Suprapubic skin (tissue), 4 donors: Measurements from ENCODE around the gene GPRC5A.

ENCODE experiments used
- EP300 ChIP-seq: sonication (generic); formaldehyde crosslinking; IDR thresholded peaks from one replicate; pipeline ENCODE4 v1.6.1; 2017; ENCODE audit warnings: antibody characterized with exemption
- POLR2A ChIP-seq, 2 donors: fragments of 450-650 bp; IDR thresholded peaks; one replicate each; pipeline ENCODE4 v1.6.1; 2017; ENCODE audit warnings: antibody characterized with exemption in 2 of 2, mild to moderate bottlenecking in 2 of 2, moderate library complexity in 2 of 2
- POLR2AphosphoS5 ChIP-seq, 3 donors: sonication (generic); formaldehyde crosslinking; IDR thresholded peaks; one replicate each; pipeline ENCODE4 v1.6.1; 2017; ENCODE audit warnings: antibody characterized with exemption in 3 of 3
- TF ChIP-seq, protein P1 (sequence below), 2 donors: fragments of 200-600 bp in 1 of 2; fragments of 450-650 bp in 1 of 2; sonication (generic) in 1 of 2; IDR thresholded peaks; one replicate each; pipeline ENCODE4 v1.5.1; 2016 to 2019; ENCODE audit warnings: antibody characterized with exemption in 2 of 2, mild to moderate bottlenecking in 1 of 2, moderate library complexity in 1 of 2

GRCh38 chr12:12872934-12873275 is 18.5 kb upstream of the GPRC5A start:
- TF ChIP-seq, protein P1, sequence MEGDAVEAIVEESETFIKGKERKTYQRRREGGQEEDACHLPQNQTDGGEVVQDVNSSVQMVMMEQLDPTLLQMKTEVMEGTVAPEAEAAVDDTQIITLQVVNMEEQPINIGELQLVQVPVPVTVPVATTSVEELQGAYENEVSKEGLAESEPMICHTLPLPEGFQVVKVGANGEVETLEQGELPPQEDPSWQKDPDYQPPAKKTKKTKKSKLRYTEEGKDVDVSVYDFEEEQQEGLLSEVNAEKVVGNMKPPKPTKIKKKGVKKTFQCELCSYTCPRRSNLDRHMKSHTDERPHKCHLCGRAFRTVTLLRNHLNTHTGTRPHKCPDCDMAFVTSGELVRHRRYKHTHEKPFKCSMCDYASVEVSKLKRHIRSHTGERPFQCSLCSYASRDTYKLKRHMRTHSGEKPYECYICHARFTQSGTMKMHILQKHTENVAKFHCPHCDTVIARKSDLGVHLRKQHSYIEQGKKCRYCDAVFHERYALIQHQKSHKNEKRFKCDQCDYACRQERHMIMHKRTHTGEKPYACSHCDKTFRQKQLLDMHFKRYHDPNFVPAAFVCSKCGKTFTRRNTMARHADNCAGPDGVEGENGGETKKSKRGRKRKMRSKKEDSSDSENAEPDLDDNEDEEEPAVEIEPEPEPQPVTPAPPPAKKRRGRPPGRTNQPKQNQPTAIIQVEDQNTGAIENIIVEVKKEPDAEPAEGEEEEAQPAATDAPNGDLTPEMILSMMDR (IDR thresholded peaks at IDR 0.05): no peak
- TF ChIP-seq POLR2AphosphoS5 (IDR thresholded peaks at IDR 0.05) (no peak), EP300 (no peak), POLR2A (IDR thresholded peaks at IDR 0.05) (no peak)
